Ishikawa (cell line): ENCODE measurements around the gene RAI2.

Experiments used
- CEBPB ChIP-seq: IDR thresholded peaks from 2 replicates; pipeline ENCODE4 v1.6.1; 2012
- CREB1 ChIP-seq: IDR thresholded peaks from 2 replicates; pipeline ENCODE4 v1.6.1; 2012; ENCODE audit warnings: low read depth
- EGR1 ChIP-seq: IDR thresholded peaks from 2 replicates; pipeline ENCODE4 v1.6.1; 2012
- EP300 ChIP-seq: IDR thresholded peaks from 2 replicates; pipeline ENCODE4 v1.6.1; 2012; ENCODE audit warnings: borderline replicate concordance
- FOXM1 ChIP-seq: IDR thresholded peaks from 2 replicates; pipeline ENCODE4 v1.6.1; 2012; ENCODE audit warnings: low read depth, borderline replicate concordance
- NFIC ChIP-seq: IDR thresholded peaks from 2 replicates; pipeline ENCODE4 v1.6.1; 2012
- RAD21 ChIP-seq: IDR thresholded peaks from 2 replicates; pipeline ENCODE4 v1.6.1; 2012; ENCODE audit warnings: low read depth
- TAF1 ChIP-seq: IDR thresholded peaks from 2 replicates; pipeline ENCODE4 v1.6.1; 2012; ENCODE audit warnings: low read depth, mild to moderate bottlenecking
- TCF12 ChIP-seq: IDR thresholded peaks from 2 replicates; pipeline ENCODE4 v1.6.1; 2012; ENCODE audit warnings: low read depth
- TEAD4 ChIP-seq: IDR thresholded peaks from 2 replicates; pipeline ENCODE4 v1.6.1; 2012
- YY1 ChIP-seq: IDR thresholded peaks from 2 replicates; pipeline ENCODE4 v1.6.1; 2012; ENCODE audit warnings: low read depth
- ZBTB7A ChIP-seq: IDR thresholded peaks from 2 replicates; pipeline ENCODE4 v1.6.1; 2012; ENCODE audit warnings: low read depth
- TF ChIP-seq, protein P1 (sequence below): IDR thresholded peaks from 2 replicates; pipeline ENCODE4 v1.6.1; 2012
- TF ChIP-seq, protein P2 (sequence below): IDR thresholded peaks from 2 replicates; pipeline ENCODE4 v1.6.1; 2012; ENCODE audit warnings: low read depth, mild to moderate bottlenecking
- TF ChIP-seq, protein P3 (sequence below): IDR thresholded peaks from 2 replicates; pipeline ENCODE4 v1.6.1; 2012

The RAI2 gene

DNA sequence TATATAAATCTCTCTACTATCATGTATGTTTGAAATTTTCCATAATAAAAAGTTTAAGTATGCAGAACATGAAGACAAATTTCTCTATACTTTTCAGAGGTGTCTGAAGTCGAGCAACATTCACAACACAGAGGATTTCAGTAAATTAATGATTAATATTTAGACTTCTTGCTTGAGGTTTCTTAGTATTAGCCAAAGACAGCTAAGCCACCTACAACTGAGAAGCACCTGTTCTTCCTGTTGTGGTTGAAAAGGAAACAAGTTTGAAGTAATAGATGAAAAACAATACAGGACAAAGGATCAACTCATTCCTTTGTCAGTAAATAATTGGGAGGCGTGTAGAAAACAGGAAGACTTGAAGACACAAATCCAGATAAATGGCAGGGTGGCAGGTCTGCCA lies 102.7 kb downstream of the RAI2 start:
- TF ChIP-seq CEBPB (no peak), EGR1 (no peak), TEAD4 (no peak), FOXM1 (no peak), NFIC (no peak), RAD21 (no peak), CREB1 (no peak), TAF1 (no peak), ZBTB7A (no peak), TCF12 (no peak), EP300 (no peak), YY1 (no peak)
- TF ChIP-seq, protein P1, sequence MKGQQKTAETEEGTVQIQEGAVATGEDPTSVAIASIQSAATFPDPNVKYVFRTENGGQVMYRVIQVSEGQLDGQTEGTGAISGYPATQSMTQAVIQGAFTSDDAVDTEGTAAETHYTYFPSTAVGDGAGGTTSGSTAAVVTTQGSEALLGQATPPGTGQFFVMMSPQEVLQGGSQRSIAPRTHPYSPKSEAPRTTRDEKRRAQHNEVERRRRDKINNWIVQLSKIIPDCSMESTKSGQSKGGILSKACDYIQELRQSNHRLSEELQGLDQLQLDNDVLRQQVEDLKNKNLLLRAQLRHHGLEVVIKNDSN = no peak
- TF ChIP-seq, protein P2, sequence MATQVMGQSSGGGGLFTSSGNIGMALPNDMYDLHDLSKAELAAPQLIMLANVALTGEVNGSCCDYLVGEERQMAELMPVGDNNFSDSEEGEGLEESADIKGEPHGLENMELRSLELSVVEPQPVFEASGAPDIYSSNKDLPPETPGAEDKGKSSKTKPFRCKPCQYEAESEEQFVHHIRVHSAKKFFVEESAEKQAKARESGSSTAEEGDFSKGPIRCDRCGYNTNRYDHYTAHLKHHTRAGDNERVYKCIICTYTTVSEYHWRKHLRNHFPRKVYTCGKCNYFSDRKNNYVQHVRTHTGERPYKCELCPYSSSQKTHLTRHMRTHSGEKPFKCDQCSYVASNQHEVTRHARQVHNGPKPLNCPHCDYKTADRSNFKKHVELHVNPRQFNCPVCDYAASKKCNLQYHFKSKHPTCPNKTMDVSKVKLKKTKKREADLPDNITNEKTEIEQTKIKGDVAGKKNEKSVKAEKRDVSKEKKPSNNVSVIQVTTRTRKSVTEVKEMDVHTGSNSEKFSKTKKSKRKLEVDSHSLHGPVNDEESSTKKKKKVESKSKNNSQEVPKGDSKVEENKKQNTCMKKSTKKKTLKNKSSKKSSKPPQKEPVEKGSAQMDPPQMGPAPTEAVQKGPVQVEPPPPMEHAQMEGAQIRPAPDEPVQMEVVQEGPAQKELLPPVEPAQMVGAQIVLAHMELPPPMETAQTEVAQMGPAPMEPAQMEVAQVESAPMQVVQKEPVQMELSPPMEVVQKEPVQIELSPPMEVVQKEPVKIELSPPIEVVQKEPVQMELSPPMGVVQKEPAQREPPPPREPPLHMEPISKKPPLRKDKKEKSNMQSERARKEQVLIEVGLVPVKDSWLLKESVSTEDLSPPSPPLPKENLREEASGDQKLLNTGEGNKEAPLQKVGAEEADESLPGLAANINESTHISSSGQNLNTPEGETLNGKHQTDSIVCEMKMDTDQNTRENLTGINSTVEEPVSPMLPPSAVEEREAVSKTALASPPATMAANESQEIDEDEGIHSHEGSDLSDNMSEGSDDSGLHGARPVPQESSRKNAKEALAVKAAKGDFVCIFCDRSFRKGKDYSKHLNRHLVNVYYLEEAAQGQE = no peak
- TF ChIP-seq, protein P3, sequence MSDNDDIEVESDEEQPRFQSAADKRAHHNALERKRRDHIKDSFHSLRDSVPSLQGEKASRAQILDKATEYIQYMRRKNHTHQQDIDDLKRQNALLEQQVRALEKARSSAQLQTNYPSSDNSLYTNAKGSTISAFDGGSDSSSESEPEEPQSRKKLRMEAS = no peak

DNA sequence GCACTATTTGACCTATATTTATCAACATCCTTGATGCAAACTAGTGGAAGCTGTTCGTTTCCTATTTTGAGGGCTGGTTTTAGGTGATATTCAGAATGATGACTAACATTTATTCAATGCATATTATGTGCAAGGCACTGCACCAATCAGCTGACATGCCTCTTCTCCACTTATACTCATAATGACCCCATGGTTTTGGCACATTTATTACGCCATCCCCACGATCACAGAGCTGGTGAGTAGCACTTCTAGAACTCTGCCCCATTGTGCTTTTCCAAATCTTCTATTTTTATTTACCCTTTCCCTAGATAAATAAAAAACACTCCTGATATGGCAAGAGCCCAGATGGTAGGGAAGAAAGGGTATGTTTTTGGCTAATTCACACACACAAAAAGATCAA lies 110.7 kb downstream of the RAI2 start:
- no peak for TF ChIP-seq CREB1
- TF ChIP-seq EGR1 = no peak
- TF ChIP-seq ZBTB7A = no peak
- no peak for TF ChIP-seq RAD21
- no peak for TF ChIP-seq NFIC
- TF ChIP-seq CEBPB = no peak
- TF ChIP-seq, protein P1 = no peak
- TF ChIP-seq, protein P2 = no peak
- no peak for TF ChIP-seq TCF12
- no peak for TF ChIP-seq EP300
- TF ChIP-seq, protein P3 = no peak
- TF ChIP-seq TAF1 = no peak
